ENCODE data around the gene PITX3.
"Not testable (repeated sequence)": the region's sequence is repeated elsewhere in the genome, so short reads cannot be mapped to it uniquely, and the experiment has no call there.

Gene PITX3

DNA sequence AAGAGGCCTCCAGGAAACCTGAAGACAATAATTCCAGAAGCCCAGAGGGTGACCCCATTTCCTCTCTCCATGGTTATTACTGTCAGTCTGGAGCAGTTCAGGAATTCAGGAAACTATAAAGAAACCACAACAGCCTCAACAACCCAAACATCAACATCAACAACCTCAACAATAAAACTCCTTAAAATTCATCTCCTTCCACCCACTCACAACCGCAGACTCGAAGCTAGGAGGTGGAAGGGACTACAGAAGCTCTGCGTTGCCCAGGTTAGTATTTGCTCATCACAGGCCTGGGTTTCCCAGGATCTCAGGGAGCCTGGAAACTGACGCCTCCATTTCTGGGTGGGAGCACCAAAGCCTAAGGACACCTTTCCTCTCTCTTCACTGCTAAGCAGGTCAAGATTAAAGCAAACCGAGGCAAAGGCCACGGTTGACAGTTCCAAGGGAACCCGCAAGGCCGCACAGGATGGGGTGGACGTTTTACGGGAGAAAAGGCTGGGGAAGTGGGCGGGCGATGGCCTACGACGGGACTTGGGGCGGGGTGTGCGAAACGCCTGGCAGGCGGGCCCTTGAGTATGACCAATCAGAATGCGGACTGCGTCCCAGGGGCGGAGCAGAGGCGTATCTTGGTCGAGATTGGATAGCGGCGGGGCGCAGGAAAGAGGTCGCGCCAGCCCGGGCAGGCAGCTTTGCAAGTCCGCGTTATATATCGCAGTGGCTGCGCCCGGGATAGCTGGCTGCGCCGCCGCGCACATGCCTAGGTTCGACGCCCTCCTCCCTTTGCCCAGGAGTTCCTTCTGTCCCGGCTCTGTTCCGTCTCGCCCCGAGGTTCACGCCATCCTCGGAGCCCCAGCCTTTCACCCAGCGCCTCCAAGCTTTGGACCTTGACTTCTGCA, 15.4 kb downstream of the PITX3 start, which contains the start of gene ELOVL3:
ELOVL3 (plus strand) TSS at position 654 of the 896 bp plus-strand sequence. CDS start 250 bp downstream, outside the sequence.
- peak; percentile 79 for DNase-seq

DNA sequence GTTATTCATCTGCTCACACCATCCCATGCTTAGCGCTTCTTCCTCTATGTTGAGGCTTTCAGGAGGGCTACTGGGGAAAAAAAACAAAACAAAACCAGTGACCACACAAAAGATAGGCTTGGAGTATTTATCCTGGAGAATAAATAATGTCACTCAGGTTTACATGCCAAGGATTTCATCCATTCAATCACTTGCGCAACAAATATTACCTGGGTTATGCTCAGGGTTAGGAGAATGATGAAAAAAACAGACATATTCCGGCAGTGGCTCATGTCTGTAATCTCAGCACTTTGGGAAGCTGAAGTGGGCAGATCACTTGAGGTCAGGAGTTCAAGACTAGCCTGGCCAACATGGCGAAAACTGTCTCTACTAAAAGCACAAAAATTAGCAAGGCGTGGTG, 18.5 kb downstream of the PITX3 start:
- no peak for DNase-seq

- no peak for DNase-seq
Observed at GRCh38 chr10:102220612-102221011, 20.7 kb downstream of the PITX3 start.

DNA sequence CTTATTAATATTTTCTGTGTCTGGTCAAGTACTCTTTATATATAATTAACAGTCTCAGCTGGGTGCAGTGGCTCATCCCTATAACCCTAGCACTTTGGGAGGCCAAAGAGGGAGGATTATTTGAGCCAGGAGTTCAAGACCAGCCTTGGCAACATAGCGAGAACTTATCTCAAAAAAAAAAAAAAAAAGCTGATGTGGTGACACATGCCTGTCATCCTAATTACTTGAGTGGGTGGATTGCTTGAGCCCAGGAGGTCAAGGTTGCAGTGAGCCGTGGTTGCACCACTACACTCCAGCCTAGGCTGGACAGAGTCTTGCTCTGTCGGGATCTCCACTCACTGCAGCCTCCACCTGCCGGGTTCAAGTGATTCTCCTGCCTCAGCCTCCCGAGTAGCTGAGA, 21.9 kb downstream of the PITX3 start:
- no peak for DNase-seq

DNA sequence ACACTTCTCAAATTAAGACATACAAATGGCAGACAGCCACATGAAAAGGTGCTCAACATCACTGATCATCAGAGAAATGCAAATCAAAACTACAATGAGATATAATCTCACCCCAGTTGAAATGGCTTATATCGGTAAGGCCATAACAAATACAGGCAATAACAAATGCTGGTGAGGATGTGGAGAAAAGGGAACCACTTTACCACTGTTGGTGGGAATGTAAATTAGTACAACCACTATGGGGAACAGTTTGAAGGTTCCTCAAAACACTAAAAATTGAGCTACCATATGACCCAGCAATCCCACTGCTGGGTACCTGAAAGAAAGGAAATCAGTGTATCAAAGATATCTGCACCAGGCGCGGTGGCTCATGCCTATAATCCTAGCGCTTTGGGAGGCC, 27.7 kb downstream of the PITX3 start:
- DNase-seq = not testable (repeated sequence)

DNA sequence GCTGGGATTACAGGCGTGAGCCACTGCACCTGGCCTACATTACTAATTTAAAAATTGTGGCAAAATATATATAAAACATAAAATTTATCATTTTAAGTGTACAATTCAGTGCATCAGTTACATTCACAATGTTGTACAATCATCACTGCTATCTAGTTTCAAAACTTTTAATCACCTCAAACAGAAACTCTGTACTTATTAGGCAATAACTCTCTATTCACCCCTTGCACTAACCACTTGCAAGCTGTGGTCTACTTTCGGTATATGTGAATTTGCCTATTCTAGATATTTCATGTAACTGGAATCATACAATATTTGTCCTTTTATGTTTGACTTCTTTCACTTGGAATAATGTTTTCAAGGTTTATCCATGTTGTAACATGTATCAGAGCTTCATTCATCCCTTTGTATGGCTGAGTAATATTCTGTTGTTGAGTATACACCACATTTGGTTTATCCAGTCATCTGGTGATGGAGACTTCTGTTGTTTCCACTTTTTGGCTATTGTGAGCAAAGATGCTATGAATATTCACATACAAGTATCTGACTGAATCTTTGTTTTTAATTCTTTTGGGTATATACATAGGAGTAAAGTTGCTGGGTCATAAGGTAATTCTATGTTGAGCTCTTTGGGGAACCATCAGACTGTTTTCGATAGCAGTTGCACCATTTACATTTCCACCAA, 29.6 kb downstream of the PITX3 start:
- no peak for DNase-seq

- no peak for DNase-seq
Observed at GRCh38 chr10:102208311-102209035, 32.8 kb downstream of the PITX3 start.

GRCh38 chr10:102202386-102202785, 38.9 kb downstream of the PITX3 start:
- DNase-seq = no peak

DNA sequence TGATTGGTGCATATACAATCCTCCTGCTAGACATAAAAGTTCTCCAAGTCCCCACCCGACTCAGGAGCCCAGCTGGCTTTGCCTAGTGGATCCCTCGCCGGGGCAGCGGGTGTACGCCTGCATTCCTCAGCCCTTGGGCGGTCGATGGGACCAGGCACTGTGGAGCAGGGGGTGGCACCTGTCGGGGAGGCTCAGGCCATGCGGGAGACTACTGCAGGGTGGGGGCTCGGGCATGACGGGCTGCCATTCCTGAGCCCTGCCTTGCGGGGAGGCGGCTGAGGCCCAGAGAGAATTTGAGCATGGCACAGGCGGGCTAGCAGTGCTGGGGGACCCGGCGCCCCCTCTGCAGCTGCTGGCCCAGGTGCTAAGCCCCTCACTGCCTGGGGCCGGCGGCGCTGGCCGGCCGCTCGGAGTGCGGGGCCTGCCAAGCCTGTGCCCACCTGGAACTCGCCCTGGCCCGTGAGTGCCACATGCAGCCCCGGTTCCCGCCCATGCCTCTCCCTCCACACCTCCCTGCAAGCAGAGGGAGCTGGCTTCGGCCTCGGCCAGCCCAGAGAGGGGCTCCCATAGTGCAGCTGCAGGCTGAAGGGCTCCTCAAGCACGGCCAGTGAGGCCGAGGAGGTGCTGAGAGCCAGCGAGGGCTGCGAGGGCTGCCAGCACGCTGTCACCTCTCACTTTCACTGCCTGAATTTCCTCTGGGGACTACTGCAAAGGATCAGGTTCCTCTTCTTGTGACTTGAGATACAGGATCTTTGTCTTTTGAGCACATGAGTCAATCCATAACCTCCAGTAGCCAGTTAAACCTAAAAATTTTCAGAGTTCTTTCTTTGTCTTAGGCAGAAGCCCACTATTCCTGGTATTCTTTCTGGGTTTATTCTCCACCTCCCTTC, 40.3 kb downstream of the PITX3 start:
- no peak for DNase-seq

- no peak for DNase-seq
Observed at GRCh38 chr10:102198027-102198426, 43.3 kb downstream of the PITX3 start.

DNA sequence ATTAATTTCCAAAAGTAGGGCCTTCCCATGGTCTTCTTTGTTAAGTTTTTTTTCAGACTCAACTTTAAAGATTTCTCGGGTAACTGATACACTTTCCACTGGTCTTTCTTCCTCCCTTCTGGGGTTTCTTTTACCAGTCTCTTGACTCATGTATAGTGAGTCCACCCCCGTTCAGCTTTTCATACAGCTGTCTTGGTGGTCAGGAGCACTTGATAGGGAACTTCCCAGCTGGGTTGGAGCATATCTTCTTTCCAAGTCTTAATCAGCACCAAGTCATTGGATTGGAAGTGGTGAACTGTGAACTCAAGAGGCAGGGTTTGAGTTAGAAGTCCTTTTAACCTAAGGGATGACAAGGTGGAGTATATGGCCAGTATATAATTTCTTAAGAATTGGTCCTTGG, 44.4 kb downstream of the PITX3 start:
- no peak for DNase-seq

DNA sequence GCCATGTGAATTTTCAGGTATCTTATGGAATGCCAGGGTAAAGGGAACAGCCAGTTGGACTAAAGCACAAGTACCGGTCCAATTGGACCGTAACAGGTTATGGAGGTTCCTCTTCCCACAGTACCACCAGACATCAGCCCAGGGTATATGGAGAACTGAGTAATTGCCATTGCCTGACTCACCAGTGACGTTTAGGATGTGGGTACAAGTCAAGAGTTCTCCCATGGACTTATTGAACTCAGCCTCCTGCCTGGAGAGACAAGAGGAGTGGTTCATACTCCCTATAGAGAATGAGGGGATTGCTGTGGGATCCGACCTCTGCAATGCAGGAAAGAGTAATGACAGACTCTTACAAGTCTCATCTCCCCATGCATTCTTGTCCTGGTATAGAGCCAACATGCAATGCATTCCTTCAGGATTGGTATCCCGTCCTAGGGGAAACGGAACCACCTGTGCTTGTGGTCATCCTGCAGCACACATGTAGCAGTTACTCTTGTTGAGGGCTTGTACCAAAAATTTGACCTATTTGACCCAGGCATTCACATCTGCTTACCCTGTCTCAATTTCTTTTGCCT, 45.9 kb downstream of the PITX3 start:
- no peak for DNase-seq

DNA sequence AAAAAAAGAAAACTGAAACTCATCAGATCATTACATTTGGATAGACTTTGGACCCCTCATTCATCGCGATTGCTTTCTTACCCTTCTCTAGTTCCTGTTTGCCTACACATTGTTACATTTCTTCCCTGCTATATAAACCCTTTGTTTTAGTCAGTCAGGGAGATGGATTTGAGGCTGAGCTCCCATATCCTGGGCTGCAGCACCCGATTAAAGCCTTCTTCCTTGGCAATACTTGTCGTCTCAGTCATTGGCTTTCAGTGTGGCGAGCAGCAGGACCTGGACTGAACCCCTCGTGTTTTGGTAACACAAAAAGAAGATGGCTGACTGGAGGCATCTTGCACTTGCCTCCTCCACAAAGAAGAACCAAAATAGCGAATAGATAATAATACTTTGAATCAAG, 49.4 kb downstream of the PITX3 start:
- no peak for DNase-seq

GRCh38 chr10:102188941-102189898, 52.1 kb downstream of the PITX3 start:
- not testable (repeated sequence) for DNase-seq

DNA sequence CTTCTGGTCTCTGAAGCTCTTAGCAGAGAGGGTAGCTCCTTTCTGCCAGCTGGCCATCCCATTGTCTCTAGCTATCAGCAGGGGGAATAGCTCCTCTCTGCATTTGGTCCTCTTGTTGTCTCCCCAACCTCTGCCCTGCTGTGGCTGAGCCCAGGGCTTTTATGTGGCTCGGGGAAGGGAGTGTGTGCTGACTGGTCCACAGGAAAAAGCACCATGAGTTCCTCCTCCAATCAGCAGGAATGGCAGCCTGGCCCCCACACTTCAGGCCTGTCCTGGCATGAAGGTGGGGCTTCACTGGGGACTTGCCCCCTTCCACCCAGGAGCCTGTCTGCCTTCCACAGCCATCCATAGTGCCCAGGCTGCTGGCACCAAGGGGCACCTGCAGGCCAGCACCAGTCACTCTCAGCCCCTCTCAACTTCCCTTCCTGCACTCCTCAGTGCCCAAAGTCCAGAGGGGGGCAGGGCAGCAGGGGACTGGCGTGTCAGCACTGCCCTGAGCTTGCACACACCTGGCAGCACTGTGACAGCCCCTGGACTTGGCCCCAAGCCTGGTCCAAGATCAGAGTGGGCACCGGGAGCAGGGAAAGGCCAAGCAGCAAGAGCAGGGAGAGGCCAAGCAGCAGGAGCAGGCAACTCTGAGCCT, 52.9 kb downstream of the PITX3 start:
- DNase-seq = no peak

DNA sequence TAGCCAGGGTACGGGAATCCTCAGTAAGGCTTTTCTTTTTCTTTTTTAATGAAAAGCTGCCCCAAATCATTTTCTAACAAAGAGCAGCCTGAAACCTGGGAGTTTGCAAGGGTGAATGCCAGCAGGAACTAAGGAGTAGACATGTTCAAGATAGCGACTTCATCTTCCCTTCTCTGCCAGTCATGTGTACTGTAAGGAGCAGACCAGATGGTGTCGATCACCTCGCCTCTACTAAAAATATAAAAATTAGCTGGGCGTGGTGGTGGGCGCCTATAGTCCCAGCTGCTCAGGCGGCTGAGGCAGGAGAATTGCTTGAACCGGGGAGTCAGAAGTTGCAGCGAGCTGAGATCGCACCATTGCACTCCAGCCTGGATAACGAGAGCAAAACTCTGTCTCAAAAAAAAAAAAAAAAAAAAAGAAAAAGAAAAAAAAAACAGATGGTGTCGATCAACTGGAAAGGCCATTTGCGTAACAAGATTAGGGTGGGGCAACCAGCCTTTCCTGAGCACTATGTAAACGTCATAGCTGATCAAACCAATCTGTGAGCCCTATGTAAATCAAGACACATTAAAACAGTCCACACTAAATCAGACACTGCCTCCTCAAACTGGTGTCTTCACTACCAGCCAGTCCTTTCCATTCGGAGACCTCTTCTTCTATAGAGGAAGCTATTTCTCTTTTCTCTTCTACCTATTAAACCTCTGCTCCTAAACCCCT, 55.3 kb downstream of the PITX3 start:
- DNase-seq = no peak

DNA sequence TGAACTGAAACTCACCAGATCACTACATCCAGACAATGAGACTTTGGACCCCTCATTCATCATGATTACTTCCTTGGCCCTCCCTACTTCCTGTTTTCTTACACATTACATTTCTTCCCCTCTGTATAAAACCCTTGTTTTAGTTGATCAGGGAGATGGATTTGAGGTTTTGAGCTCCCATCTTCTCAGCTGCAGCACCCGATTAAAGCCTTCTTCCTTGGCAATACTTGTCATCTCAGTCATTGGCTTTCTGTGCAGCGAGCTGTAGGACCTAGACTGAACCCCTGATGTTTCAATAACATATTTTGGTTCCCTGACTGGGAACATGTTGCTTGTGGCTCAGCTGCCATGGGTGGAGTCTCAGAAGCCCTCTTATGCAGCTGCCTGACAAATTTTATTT, 56.0 kb downstream of the PITX3 start:
- DNase-seq = no peak

DNA sequence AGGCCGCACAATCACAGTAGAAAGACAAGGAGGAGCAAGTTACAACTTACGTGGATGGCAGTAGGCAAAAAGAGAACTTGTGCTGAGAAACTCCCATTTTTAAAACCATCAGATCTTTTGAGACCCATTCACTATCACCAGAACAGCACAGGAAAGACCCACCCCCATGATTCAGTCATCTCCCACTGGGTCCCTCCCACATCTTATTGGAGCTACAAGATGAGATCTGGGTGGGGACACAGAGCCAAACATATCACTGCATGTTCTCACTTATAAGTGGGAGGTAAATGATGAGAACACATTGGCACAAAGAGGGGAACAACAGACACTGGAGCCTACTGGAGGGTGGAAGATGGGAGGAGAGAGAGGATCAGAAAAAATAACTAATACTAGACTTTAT, 56.7 kb downstream of the PITX3 start:
- no peak for DNase-seq
